ENCODE measurements around the gene SLC35C1. TPM values are rescaled to one million over a fixed set of nuclear protein-coding genes. Genes with fewer than 3 reads are reported as not detected.

SLC35C1 gene
- total and polyA plus RNA-seq, 5 donors from 2014 or later = 8.1 to 18.4 (median 12.4) TPM

DNA sequence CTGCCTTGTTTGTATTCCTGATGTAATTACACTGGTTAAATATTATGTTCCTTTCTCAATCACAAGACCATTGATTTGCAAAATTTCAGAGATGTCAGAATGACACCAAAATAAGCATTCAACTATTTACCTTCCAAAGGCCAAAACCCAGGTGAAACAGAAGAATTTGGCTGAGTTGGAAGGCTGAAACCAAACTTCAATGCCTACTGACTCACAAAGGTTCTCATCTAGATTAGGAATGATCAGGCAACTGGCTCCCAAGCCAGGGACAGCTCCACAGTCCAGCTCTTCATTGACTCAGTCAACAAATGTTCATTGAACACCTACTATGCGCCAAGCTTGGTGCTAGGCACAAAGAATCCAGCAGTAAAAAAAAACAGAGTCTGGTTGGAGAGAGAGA, 13.4 kb upstream of the SLC35C1 start:
- Mint-ChIP-seq H3K27me3 (peaks cover 27% of the 10 kb centered on the region), H3K27ac (no peak overlapping the region), H3K4me3 (no peak overlapping the region), H3K9me3 (peaks cover 0 to 11% (median 3%) of the 10 kb centered on the region in 7 donors), H3K36me3 (no peaks in the 10 kb centered on the region), H3K4me1 (peaks cover 0 to 2% (median under 1%) of the 10 kb centered on the region in 4 donors)
- Histone ChIP-seq H3K9me3 (ENCODE audit: control insufficient read depth in 2 of 2, low read length in 2 of 2) (peaks cover 5 to 9% of the 10 kb centered on the region in 2 experiments), H3K36me3 (ENCODE audit: control insufficient read depth, insufficient read depth, low read length) (no peaks in the 10 kb centered on the region), H3K27ac (ENCODE audit: insufficient read depth, low read length, poor library complexity, severe bottlenecking) (no peak overlapping the region), H3K4me3 (ENCODE audit: low read depth, low read length) (no peak overlapping the region), H3K27me3 (ENCODE audit: control insufficient read depth, insufficient read depth, low read length) (peaks cover 8% of the 10 kb centered on the region), H3K4me1 (ENCODE audit: control insufficient read depth, insufficient read depth, low read length, poor library complexity, severe bottlenecking) (no peaks in the 10 kb centered on the region)
- no peak for DNase-seq
- no peak for ATAC-seq (ENCODE audit: low read depth in 2 of 2)

DNA sequence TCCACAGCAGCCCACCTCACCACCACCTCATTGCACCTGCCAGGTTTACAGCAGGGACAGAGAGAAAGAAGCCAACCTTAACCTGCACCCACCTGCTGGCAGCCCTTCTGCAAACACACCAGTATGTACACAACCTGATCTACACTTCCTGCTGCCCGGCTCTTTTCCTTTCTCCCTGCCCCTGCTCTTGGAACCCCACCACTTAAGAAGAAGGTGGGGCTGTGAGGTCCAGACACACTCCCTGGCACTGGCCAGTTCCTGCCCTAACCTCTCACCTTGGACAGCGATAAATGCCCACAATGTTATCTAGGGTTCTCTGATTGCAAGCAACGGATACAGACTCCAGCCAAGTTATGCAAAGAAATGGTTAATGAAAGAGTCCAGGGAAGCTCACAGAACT, 10.8 kb upstream of the SLC35C1 start:
- Histone ChIP-seq H3K4me3 (ENCODE audit: low read depth, low read length) (no peak overlapping the region), H3K36me3 (ENCODE audit: control insufficient read depth, insufficient read depth, low read length) (no peaks in the 10 kb centered on the region), H3K27me3 (ENCODE audit: control insufficient read depth, insufficient read depth, low read length) (peaks cover 8% of the 10 kb centered on the region), H3K27ac (ENCODE audit: insufficient read depth, low read length, poor library complexity, severe bottlenecking) (no peak overlapping the region), H3K4me1 (ENCODE audit: control insufficient read depth, insufficient read depth, low read length, poor library complexity, severe bottlenecking) (no peaks in the 10 kb centered on the region), H3K9me3 (ENCODE audit: control insufficient read depth in 2 of 2, low read length in 2 of 2) (no peaks in the 10 kb centered on the region)
- H3K4me1 Mint-ChIP-seq = no peaks in the 10 kb centered on the region
- H3K36me3 Mint-ChIP-seq = no peaks in the 10 kb centered on the region
- peaks cover 32% of the 10 kb centered on the region for H3K27me3 Mint-ChIP-seq
- DNase-seq = no peak
- no peaks in the 10 kb centered on the region for H3K9me3 Mint-ChIP-seq
- no peak overlapping the region for H3K4me3 Mint-ChIP-seq
- H3K27ac Mint-ChIP-seq = peak overlapping the region in 1 of 3 donors; percentile 17
- no peak for ATAC-seq (ENCODE audit: low read depth in 2 of 2)

DNA sequence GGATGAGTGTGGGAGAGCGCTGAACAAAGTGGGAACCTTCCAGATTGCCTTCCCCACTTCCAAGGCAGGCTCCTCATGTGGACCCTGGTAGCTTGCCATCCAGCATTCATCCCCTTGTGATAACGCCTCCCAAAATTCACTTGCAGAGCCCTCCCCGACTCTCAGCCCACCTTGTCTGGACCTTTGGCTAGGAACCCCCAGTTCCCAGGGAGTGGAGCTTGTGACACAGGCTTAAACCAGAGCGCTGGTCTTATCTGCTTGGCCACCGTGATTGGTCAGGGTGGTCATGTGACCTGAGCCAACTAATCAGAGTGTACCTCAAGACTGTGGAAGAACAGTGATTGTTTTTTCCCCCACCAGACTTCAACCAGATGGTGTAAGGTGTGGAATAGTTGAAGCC, 9.6 kb upstream of the SLC35C1 start:
- Histone ChIP-seq H3K27ac (ENCODE audit: insufficient read depth, low read length, poor library complexity, severe bottlenecking) (no peak overlapping the region), H3K27me3 (ENCODE audit: control insufficient read depth, insufficient read depth, low read length) (peaks cover 8% of the 10 kb centered on the region), H3K36me3 (ENCODE audit: control insufficient read depth, insufficient read depth, low read length) (no peaks in the 10 kb centered on the region), H3K9me3 (ENCODE audit: control insufficient read depth in 2 of 2, low read length in 2 of 2) (no peaks in the 10 kb centered on the region), H3K4me1 (ENCODE audit: control insufficient read depth, insufficient read depth, low read length, poor library complexity, severe bottlenecking) (no peaks in the 10 kb centered on the region), H3K4me3 (ENCODE audit: low read depth, low read length) (no peak overlapping the region)
- Mint-ChIP-seq H3K27me3 (peaks cover 25% of the 10 kb centered on the region), H3K36me3 (no peaks in the 10 kb centered on the region), H3K4me1 (no peaks in the 10 kb centered on the region), H3K27ac (peak overlapping the region in 1 of 3 donors; percentile 71), H3K4me3 (no peak overlapping the region), H3K9me3 (no peaks in the 10 kb centered on the region)
- DNase-seq (no peak), ATAC-seq (ENCODE audit: low read depth in 2 of 2) (no peak)

DNA sequence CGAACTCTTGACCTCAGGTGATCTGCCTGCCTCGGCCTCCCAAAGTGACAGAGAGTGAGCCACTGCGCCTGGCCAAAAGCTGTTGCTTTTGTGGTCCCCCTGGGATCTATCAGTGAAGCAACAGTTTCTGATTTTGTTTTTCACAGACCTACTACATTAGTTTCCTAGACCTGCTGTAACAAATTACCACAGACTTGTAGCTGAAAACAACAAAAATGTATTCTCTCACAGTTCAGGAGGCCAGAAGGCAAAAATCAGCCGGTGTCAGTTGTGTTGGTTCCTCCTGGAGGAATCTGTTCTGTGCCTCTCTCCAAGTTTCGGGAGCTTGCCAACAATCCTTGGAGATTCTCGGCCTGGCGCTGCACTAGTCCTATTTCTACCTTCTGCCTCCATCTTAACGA, 8.5 kb upstream of the SLC35C1 start:
- Mint-ChIP-seq H3K9me3 (peaks cover 0 to 2% (median 0%) of the 10 kb centered on the region in 7 donors), H3K27ac (no peak overlapping the region), H3K4me1 (peaks cover 0 to 3% (median 0%) of the 10 kb centered on the region in 4 donors), H3K4me3 (no peak overlapping the region), H3K36me3 (no peaks in the 10 kb centered on the region), H3K27me3 (peaks cover 25% of the 10 kb centered on the region)
- Histone ChIP-seq H3K27me3 (ENCODE audit: control insufficient read depth, insufficient read depth, low read length) (peaks cover 5% of the 10 kb centered on the region), H3K9me3 (ENCODE audit: control insufficient read depth in 2 of 2, low read length in 2 of 2) (no peaks in the 10 kb centered on the region), H3K4me3 (ENCODE audit: low read depth, low read length) (no peak overlapping the region), H3K4me1 (ENCODE audit: control insufficient read depth, insufficient read depth, low read length, poor library complexity, severe bottlenecking) (no peaks in the 10 kb centered on the region), H3K27ac (ENCODE audit: insufficient read depth, low read length, poor library complexity, severe bottlenecking) (no peak overlapping the region), H3K36me3 (ENCODE audit: control insufficient read depth, insufficient read depth, low read length) (no peaks in the 10 kb centered on the region)
- ATAC-seq (ENCODE audit: low read depth in 2 of 2) (no peak), DNase-seq (no peak)

DNA sequence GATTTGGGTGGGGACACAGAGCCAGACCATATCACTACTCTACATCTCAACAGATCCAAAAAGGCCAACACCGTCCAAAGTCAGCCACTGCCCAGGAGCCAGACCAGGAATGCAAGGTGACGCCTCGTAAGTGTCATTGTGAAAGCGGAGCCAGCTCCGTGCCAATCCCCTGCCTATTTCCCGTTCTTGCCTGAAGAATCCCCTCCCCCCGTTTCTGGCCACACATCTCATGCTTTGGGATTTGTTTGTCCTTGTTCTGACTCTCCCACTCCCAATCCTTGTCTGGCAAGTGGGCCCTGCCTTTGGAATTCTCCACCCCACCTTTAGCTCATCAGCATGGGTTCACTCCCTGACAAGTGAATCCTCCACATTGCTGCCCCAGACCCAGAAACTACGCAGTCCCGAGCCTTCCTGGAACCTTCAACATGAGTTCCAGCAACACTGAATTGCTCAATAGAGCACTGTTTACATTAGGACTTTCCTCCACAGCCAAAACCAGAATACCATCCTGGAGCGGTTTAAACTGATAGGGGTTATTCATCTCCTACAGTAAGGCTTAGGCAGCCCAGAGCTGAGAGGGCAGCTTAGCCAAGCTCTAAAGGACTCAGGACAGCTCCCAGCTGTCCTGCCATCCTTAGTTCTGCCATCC, 6.0 kb upstream of the SLC35C1 start:
- no peaks in the 10 kb centered on the region for H3K27me3 ChIP-seq (ENCODE audit: control insufficient read depth, insufficient read depth, low read length)
- peaks cover 0 to 12% (median 0%) of the 10 kb centered on the region in 4 donors for H3K4me1 Mint-ChIP-seq
- H3K9me3 ChIP-seq (ENCODE audit: control insufficient read depth in 2 of 2, low read length in 2 of 2) = no peaks in the 10 kb centered on the region
- no peak overlapping the region for H3K27ac ChIP-seq (ENCODE audit: insufficient read depth, low read length, poor library complexity, severe bottlenecking)
- H3K4me3 Mint-ChIP-seq = no peak overlapping the region
- peaks cover 2% of the 10 kb centered on the region for H3K4me1 ChIP-seq (ENCODE audit: control insufficient read depth, insufficient read depth, low read length, poor library complexity, severe bottlenecking)
- no peaks in the 10 kb centered on the region for H3K36me3 Mint-ChIP-seq
- no peak overlapping the region for H3K27ac Mint-ChIP-seq
- peaks cover 15% of the 10 kb centered on the region for H3K27me3 Mint-ChIP-seq
- ATAC-seq (ENCODE audit: low read depth in 2 of 2) = no peak
- no peaks in the 10 kb centered on the region for H3K36me3 ChIP-seq (ENCODE audit: control insufficient read depth, insufficient read depth, low read length)
- no peak for DNase-seq
- H3K4me3 ChIP-seq (ENCODE audit: low read depth, low read length) = no peak overlapping the region
- H3K9me3 Mint-ChIP-seq = peaks cover 0 to 2% (median 0%) of the 10 kb centered on the region in 7 donors

DNA sequence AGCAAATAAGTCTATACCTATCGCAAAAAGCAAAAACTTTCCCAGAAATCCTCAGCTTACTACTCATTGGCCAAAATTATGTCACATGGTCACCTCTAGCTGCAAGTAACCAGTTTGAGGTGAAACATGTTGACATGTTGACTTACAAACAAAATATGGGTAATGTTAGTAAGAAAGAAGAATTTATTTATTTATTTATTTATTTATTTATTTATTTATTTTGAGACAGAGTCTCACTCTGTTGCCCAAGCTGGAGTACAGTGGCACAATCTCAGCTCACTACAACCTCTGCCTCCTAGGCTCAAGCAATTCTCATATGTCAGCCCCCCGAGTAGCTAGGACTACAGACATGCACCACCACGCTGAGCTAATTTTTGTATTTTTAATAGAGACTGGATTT, 5.4 kb upstream of the SLC35C1 start:
- H3K4me1 ChIP-seq (ENCODE audit: control insufficient read depth, insufficient read depth, low read length, poor library complexity, severe bottlenecking) = peaks cover 9% of the 10 kb centered on the region
- no peaks in the 10 kb centered on the region for H3K27me3 ChIP-seq (ENCODE audit: control insufficient read depth, insufficient read depth, low read length)
- H3K36me3 ChIP-seq (ENCODE audit: control insufficient read depth, insufficient read depth, low read length) = no peaks in the 10 kb centered on the region
- H3K4me3 Mint-ChIP-seq = no peak overlapping the region
- DNase-seq (no peak), ATAC-seq (ENCODE audit: low read depth in 2 of 2) (no peak)
- no peak overlapping the region for H3K4me3 ChIP-seq (ENCODE audit: low read depth, low read length)
- H3K9me3 Mint-ChIP-seq = peaks cover 0 to 2% (median 0%) of the 10 kb centered on the region in 7 donors
- no peaks in the 10 kb centered on the region for H3K36me3 Mint-ChIP-seq
- H3K27ac ChIP-seq (ENCODE audit: insufficient read depth, low read length, poor library complexity, severe bottlenecking) = no peak overlapping the region
- no peak overlapping the region for H3K27ac Mint-ChIP-seq
- H3K4me1 Mint-ChIP-seq = peaks cover 0 to 12% (median under 1%) of the 10 kb centered on the region in 4 donors
- H3K27me3 Mint-ChIP-seq = peaks cover 12% of the 10 kb centered on the region
- H3K9me3 ChIP-seq (ENCODE audit: control insufficient read depth in 2 of 2, low read length in 2 of 2) = no peaks in the 10 kb centered on the region

DNA sequence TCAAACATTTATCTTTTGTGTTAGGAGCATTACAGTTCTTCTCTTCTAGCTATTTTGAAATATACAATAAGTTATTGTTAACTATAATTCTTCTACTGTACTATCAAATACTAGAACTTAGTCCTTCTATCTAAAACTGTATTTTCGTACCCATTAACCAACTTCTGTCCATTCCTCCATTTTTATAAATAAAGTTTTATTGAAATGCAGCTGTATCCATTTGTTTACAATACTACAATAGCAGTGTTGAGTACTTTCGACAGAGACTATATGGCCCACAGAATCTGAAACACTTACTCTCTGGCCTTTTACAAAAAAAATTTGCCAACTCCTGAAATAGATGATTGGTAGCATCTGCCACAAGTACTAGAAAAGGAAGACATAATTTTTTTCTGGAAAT, 4.7 kb upstream of the SLC35C1 start:
- Mint-ChIP-seq H3K27me3 (peaks cover 12% of the 10 kb centered on the region), H3K4me1 (peaks cover 0 to 12% (median 2%) of the 10 kb centered on the region in 4 donors)

DNA sequence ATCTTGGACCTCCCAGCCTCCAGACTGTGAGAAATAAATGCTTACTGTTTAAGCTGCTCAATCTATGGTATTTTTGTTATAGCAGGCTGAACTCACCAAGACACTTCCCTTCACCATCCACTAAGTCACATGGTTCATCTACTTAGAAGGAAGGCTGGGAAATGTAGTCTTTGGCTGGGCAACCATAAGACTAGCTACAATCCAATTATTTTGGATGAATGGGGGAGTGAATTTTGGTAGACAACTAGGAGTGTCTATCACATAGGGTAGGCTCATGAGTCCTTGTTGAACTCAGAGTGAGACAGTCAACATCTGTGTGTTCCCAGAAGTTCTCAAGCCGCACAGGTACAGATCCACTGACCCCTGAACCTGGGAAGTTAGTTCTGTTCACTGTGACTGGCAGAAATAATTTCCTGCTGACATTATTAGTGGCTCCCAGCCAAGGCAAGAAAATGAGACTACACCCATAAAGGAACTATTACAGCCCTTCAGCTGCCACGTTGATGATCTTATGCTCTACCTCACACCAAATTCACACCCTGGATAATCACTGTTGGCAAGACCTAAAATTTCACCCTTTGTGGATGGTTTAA, 3.1 kb upstream of the SLC35C1 start:
- Histone ChIP-seq H3K27ac (ENCODE audit: insufficient read depth, low read length, poor library complexity, severe bottlenecking) (no peak overlapping the region), H3K9me3 (ENCODE audit: control insufficient read depth in 2 of 2, low read length in 2 of 2) (no peaks in the 10 kb centered on the region), H3K4me3 (ENCODE audit: low read depth, low read length) (no peak overlapping the region), H3K4me1 (ENCODE audit: control insufficient read depth, insufficient read depth, low read length, poor library complexity, severe bottlenecking) (peaks cover 27% of the 10 kb centered on the region), H3K27me3 (ENCODE audit: control insufficient read depth, insufficient read depth, low read length) (no peaks in the 10 kb centered on the region), H3K36me3 (ENCODE audit: control insufficient read depth, insufficient read depth, low read length) (no peaks in the 10 kb centered on the region)
- peak in 2 of 3 donors; percentile 7 to 62 for DNase-seq
- H3K27me3 Mint-ChIP-seq = peaks cover 8% of the 10 kb centered on the region
- peaks cover 0 to 25% (median 11%) of the 10 kb centered on the region in 4 donors for H3K4me1 Mint-ChIP-seq
- peak overlapping the region in 2 of 4 donors; percentile 85 to 99 for H3K4me3 Mint-ChIP-seq
- peaks cover 0 to 2% (median 0%) of the 10 kb centered on the region in 7 donors for H3K9me3 Mint-ChIP-seq
- no peak for ATAC-seq (ENCODE audit: low read depth in 2 of 2)
- peaks cover 4% of the 10 kb centered on the region for H3K36me3 Mint-ChIP-seq
- H3K27ac Mint-ChIP-seq = peak overlapping the region in 1 of 3 donors; percentile 38

More for the DNA sequence above, 4.7 kb upstream of the SLC35C1 start:
- Mint-ChIP-seq H3K36me3 (no peaks in the 10 kb centered on the region), H3K27ac (no peak overlapping the region), H3K4me3 (no peak overlapping the region), H3K9me3 (peaks cover 0 to 2% (median 0%) of the 10 kb centered on the region in 7 donors)
- H3K4me1 ChIP-seq (ENCODE audit: control insufficient read depth, insufficient read depth, low read length, poor library complexity, severe bottlenecking) = peaks cover 11% of the 10 kb centered on the region
- ATAC-seq (ENCODE audit: low read depth in 2 of 2) = no peak
- no peak for DNase-seq
- no peaks in the 10 kb centered on the region for H3K36me3 ChIP-seq (ENCODE audit: control insufficient read depth, insufficient read depth, low read length)
- H3K4me3 ChIP-seq (ENCODE audit: low read depth, low read length) = no peak overlapping the region
- no peaks in the 10 kb centered on the region for H3K9me3 ChIP-seq (ENCODE audit: control insufficient read depth in 2 of 2, low read length in 2 of 2)
- H3K27ac ChIP-seq (ENCODE audit: insufficient read depth, low read length, poor library complexity, severe bottlenecking) = no peak overlapping the region
- no peaks in the 10 kb centered on the region for H3K27me3 ChIP-seq (ENCODE audit: control insufficient read depth, insufficient read depth, low read length)
